ENCODE data around the gene SERPIND1. TPM values are rescaled to one million over a fixed set of nuclear protein-coding genes. Genes with fewer than 3 reads are reported as not detected.

The SERPIND1 gene
- total RNA-seq, 1 experiment from 2014 or later: 0.19 TPM

DNA sequence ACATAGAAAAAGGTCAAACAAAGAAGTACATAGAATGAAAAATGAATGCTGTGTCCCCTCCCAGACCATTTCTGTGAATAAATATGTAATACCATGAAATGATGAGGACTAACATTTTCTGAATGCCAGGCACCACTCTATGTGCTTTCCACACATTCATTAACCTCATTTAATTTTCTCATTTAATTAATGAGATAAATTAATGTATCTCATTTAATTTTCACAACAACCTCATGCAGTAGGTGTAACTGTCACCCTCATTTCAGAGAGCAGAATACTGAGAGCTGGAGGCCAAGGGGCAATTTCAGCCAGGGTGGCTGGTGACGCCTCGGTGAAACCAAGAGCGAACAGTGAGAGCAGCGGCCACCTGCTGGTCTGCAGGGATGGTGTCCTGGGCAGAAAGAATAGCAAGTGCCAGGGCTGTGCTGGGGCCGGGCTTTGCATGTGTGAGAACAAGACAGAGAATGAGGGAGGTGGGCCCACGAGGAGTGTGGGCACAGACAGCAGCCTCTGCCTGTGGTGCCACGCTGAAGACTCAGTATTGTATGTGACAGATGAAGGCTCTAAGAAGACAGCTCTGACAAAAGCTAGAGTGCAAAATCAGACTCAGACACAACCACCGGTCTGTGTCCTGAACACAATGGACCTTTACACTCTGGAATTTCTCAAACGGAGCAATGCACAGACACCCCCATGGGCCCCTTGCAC is 1.8 kb upstream of the SERPIND1 start:
- ChIA-PET CTCF (no interaction called here), POLR2A (ENCODE audit: low non-redundant PET) (no interaction called here)
- no peak for DNase-seq (ENCODE audit: low spot score)
- intact Hi-C loops (cut with micrococcal nuclease; ENCODE audit: unreplicated experiment): no loop called here
- no peak overlapping the region for H3K4me3 ChIP-seq (ENCODE audit: low read depth, low read length, poor library complexity, severe bottlenecking)
- BruUV-seq (replicated peaks): no TSS peak
- no peak overlapping the region for H3K27ac ChIP-seq (ENCODE audit: low read depth, low read length, poor library complexity, severe bottlenecking)
- H3K27me3 ChIP-seq (replicated peaks; ENCODE audit: insufficient read depth, low read depth, low read length, poor library complexity): no peaks in the 10 kb centered on the region
- H3K9me3 ChIP-seq (ENCODE audit: low read depth, low read length, poor library complexity, severe bottlenecking): no peaks in the 10 kb centered on the region
- H3K36me3 ChIP-seq (ENCODE audit: insufficient read depth, low read length, poor library complexity, severe bottlenecking): no peaks in the 10 kb centered on the region
- TF ChIP-seq EZH2 (IDR thresholded peaks at IDR 0.05; ENCODE audit: borderline replicate concordance, low read depth, low read length, poor library complexity, severe bottlenecking) (no peak), CTCF (conservative IDR thresholded peaks at IDR 0.05; ENCODE audit: low read depth, low read length) (0 out of 2 replicates have a peak, but pooled peaks have one; percentile 17)
- H3K4me1 ChIP-seq (ENCODE audit: insufficient read depth, low read length, poor library complexity, severe bottlenecking): no peaks in the 10 kb centered on the region

GRCh38 chr22:20774882-20775281 is 969 bp downstream of the SERPIND1 start:
- CTCF ChIA-PET: interaction anchor here (0.6 kb wide), 1 partner anchor 10 kb away, joined by 4 read pairs; no protein-coding TSS in a partner anchor
- no peak for DNase-seq (ENCODE audit: low spot score)

DNA sequence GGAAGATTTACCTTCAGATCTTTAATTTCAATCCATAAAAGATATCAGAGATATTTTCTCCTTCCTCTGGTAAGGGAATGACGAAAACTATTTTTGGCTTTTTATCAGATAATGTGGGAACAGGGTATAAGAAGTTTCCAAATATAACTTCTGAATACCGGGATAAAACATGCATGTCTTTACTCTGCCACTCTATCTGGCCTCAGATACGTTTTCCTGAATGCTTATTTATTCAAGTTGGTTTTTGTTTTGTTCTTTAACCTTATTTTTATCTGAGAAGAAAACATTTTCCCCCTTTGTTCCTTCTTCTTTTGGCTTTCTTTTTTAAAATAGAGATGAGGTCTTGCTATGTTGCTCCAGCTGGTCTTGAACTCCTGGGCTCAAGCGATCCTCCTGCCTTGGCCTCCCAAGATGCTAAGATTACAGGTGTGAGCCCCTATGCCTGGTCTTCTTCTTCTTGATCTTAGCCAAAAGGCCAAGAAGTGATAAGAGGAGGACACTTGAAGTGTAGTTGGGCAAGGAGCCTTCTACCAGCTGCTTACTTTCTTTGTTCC is 1.5 kb downstream of the SERPIND1 start:
- ChIA-PET POLR2A (ENCODE audit: low non-redundant PET) (no interaction called here), CTCF (no interaction called here)
- Histone ChIP-seq H3K4me1 (ENCODE audit: insufficient read depth, low read length, poor library complexity, severe bottlenecking) (no peaks in the 10 kb centered on the region), H3K27me3 (replicated peaks; ENCODE audit: insufficient read depth, low read depth, low read length, poor library complexity) (no peaks in the 10 kb centered on the region), H3K9me3 (ENCODE audit: low read depth, low read length, poor library complexity, severe bottlenecking) (no peaks in the 10 kb centered on the region), H3K27ac (ENCODE audit: low read depth, low read length, poor library complexity, severe bottlenecking) (no peak overlapping the region), H3K4me3 (ENCODE audit: low read depth, low read length, poor library complexity, severe bottlenecking) (no peak overlapping the region), H3K36me3 (ENCODE audit: insufficient read depth, low read length, poor library complexity, severe bottlenecking) (no peaks in the 10 kb centered on the region)
- intact Hi-C loops (cut with micrococcal nuclease; ENCODE audit: unreplicated experiment): no loop called here
- BruUV-seq (replicated peaks): no TSS peak
- TF ChIP-seq EZH2 (IDR thresholded peaks at IDR 0.05; ENCODE audit: borderline replicate concordance, low read depth, low read length, poor library complexity, severe bottlenecking): no peak
- no peak for TF ChIP-seq CTCF (conservative IDR thresholded peaks at IDR 0.05; ENCODE audit: low read depth, low read length)
- DNase-seq (ENCODE audit: low spot score): no peak

More at GRCh38 chr22:20774882-20775281, 969 bp downstream of the SERPIND1 start:
- POLR2A ChIA-PET (ENCODE audit: low non-redundant PET): no interaction called here
- Histone ChIP-seq H3K9me3 (ENCODE audit: low read depth, low read length, poor library complexity, severe bottlenecking) (no peaks in the 10 kb centered on the region), H3K27ac (ENCODE audit: low read depth, low read length, poor library complexity, severe bottlenecking) (no peak overlapping the region), H3K36me3 (ENCODE audit: insufficient read depth, low read length, poor library complexity, severe bottlenecking) (no peaks in the 10 kb centered on the region), H3K4me3 (ENCODE audit: low read depth, low read length, poor library complexity, severe bottlenecking) (no peak overlapping the region), H3K27me3 (replicated peaks; ENCODE audit: insufficient read depth, low read depth, low read length, poor library complexity) (no peaks in the 10 kb centered on the region), H3K4me1 (ENCODE audit: insufficient read depth, low read length, poor library complexity, severe bottlenecking) (no peaks in the 10 kb centered on the region)
- no peak for TF ChIP-seq CTCF (conservative IDR thresholded peaks at IDR 0.05; ENCODE audit: low read depth, low read length)
- no peak for TF ChIP-seq EZH2 (IDR thresholded peaks at IDR 0.05; ENCODE audit: borderline replicate concordance, low read depth, low read length, poor library complexity, severe bottlenecking)
- intact Hi-C loops (cut with micrococcal nuclease; ENCODE audit: unreplicated experiment): no loop called here
- BruUV-seq (replicated peaks): no TSS peak
